ENCODE data around the gene DKK1.
A peak's percentile ranks its signal among the peaks of the same experiment; 100 is the strongest.

Gene DKK1

GRCh38 chr10:52313933-52314821 lies at the start of gene DKK1:
Gene DKK1 (plus strand): TSS chr10:52314281. CDS start chr10:52314435, 154 bp downstream.
- no peak for DNase-seq

- no peak for DNase-seq
Observed at GRCh38 chr10:52265131-52265926, 48.8 kb upstream of the DKK1 start.

- DNase-seq = no peak
Observed at GRCh38 chr10:52266858-52267257, 47.2 kb upstream of the DKK1 start.

GRCh38 chr10:52268790-52269189 lies 45.3 kb upstream of the DKK1 start:
- no peak for DNase-seq

GRCh38 chr10:52269233-52269632 lies 44.8 kb upstream of the DKK1 start:
- DNase-seq = no peak

GRCh38 chr10:52276163-52276562 lies 37.9 kb upstream of the DKK1 start:
- DNase-seq = no peak

- DNase-seq = no peak
Observed at GRCh38 chr10:52276986-52277385, 37.1 kb upstream of the DKK1 start.

- DNase-seq = no peak
Observed at GRCh38 chr10:52279546-52279945, 34.5 kb upstream of the DKK1 start.

GRCh38 chr10:52280051-52280450 lies 34.0 kb upstream of the DKK1 start:
- no peak for DNase-seq

- no peak for DNase-seq
Observed at GRCh38 chr10:52283174-52283573, 30.9 kb upstream of the DKK1 start.

GRCh38 chr10:52284416-52285013 lies 29.6 kb upstream of the DKK1 start:
- DNase-seq = no peak

- DNase-seq = no peak
Observed at GRCh38 chr10:52287866-52288265, 26.2 kb upstream of the DKK1 start.

- DNase-seq = no peak
Observed at GRCh38 chr10:52297747-52298146, 16.3 kb upstream of the DKK1 start.

- DNase-seq = no peak
Observed at GRCh38 chr10:52300599-52301277, 13.3 kb upstream of the DKK1 start.

GRCh38 chr10:52308251-52309031 lies 5.6 kb upstream of the DKK1 start:
- peak; percentile 8 for DNase-seq

- no peak for DNase-seq
Observed at GRCh38 chr10:52312942-52313255, 1.2 kb upstream of the DKK1 start.

- no peak for DNase-seq
Observed at GRCh38 chr10:52313256-52313932, 687 bp upstream of the DKK1 start.

- DNase-seq = no peak
Observed at GRCh38 chr10:52314822-52315552, 906 bp downstream of the DKK1 start.

GRCh38 chr10:52316001-52316400 lies 1.9 kb downstream of the DKK1 start:
- DNase-seq = peak; percentile 1

- no peak for DNase-seq
Observed at GRCh38 chr10:52316500-52316899, 2.4 kb downstream of the DKK1 start.

- no peak for DNase-seq
Observed at GRCh38 chr10:52318136-52318701, 4.1 kb downstream of the DKK1 start.

Measured in MV-4-11 (cell line).